ENCODE data around the gene MRPL3. TPM values are rescaled to one million over a fixed set of nuclear protein-coding genes. Genes with fewer than 3 reads are reported as not detected.

Gene MRPL3
- total RNA-seq (68.2 and 68.8 TPM in 2 replicates), polyA plus RNA-seq (47.8 and 49.6 TPM in 2 replicates), polyA minus RNA-seq (76.2 and 90.8 TPM in 2 replicates), Bru-seq, nascent RNA (percentile 92 among the genes with signal in this experiment), BruChase-seq, experiment 1, labeled RNA remaining after a 6-hour chase (percentile 78 among the genes with signal in this experiment), BruChase-seq, experiment 2, labeled RNA remaining after a 2-hour chase (percentile 76 among the genes with signal in this experiment)
- polyA plus RNA-seq (2011; cell fraction: cytosol; rRNA removed), result 94.5 and 106 TPM in 2 replicates
- polyA plus RNA-seq (2011; cell fraction: nucleus; rRNA removed), result 57.8 and 69.2 TPM in 2 replicates
- 43.7 and 84.1 TPM in 2 replicates for polyA plus RNA-seq (2012)
- polyA minus RNA-seq (2011; cell fraction: cytosol; rRNA and poly(A)+ RNA removed), result 82.7 TPM
- polyA minus RNA-seq (2011; cell fraction: nucleus; rRNA and poly(A)+ RNA removed), result 58.1 and 70.0 TPM in 2 replicates
- long read RNA-seq, transcript MRPL3-201 (10 exons, 1,706 nt), result major isoform, 167 of 195 reads
- long read RNA-seq, transcript MRPL3-209 (10 exons, 1,377 nt), result minor isoform, 6 of 195 reads
- long read RNA-seq, partial matches to known transcripts, result 5 of 195 reads
- long read RNA-seq, other reads (novel, unspliced or antisense), result 12 of 195 reads

DNA sequence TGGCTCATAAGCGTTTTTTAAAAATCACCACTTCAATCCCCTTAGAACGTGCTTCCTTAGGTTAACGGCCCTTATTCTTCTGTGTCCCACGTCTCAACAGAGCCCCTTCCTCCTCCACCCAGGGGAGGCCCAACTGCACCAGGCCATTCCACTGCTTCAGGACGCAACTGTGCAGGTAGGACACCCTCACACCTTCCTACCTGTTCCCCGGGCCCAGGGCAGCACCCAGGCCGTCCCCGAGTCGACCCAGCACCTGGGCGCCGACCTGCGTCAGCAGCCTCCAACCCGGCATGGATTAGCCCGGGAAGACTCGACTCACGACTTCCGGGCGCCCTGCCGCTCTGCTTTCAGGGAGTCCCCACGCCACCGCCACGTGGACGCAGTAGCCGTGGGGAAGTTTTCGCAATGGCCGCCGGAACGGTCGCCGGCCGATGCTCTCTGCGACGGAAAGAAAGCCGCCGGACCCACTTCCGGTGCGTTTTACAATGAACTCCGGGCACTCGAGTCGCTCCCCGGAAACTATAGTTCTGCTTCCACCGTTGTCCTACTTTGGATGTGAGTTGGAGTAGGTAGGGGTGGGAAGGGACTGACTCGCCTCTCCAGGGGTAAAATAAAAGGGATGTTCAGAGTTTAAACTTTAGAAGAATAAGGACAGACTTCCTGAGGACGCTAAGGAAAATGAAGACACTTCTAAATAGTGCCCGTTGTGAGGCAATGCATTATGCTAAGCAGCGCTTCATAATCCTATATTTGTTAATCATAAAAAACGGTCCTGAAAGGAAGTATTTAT lies at the start of gene MRPL3:
Gene MRPL3 (minus strand): TSS at position 442 of the 790 bp plus-strand sequence. CDS start 150 bp downstream, at position 292.
- Histone ChIP-seq H3K9me1 (replicated peaks; ENCODE audit: control insufficient read depth, extremely low read depth, insufficient read depth, low read length) (no peaks in the 10 kb centered on the region), H3K27me3 (ENCODE audit: control insufficient read depth in 2 of 2, insufficient read depth in 2 of 2, low read length in 2 of 2) (no peaks in the 10 kb centered on the region), H4K20me1 (replicated peaks; ENCODE audit: control insufficient read depth, extremely low read depth, insufficient read depth, low read length) (no peaks in the 10 kb centered on the region), H2AFZ (ENCODE audit: low read depth, low read length) (peak within 1 kb of the TSS; percentile 94), H3K9me3 (replicated peaks; ENCODE audit: control insufficient read depth, insufficient read depth, low read length) (no peaks in the 10 kb centered on the region), H3K4me3 (replicated peaks in 1 of 3; ENCODE audit: insufficient read depth in 1 of 3, low read depth in 1 of 3, low read length in 3 of 3) (peak within 1 kb of the TSS; percentile 65 to 85 (median 85)), H3K9ac (replicated peaks; ENCODE audit: extremely low read depth, insufficient read depth, low read length) (peak within 1 kb of the TSS; percentile 88), H3K4me2 (ENCODE audit: insufficient read depth, low read length) (peak within 1 kb of the TSS; percentile 95), H3K79me2 (ENCODE audit: control insufficient read depth, insufficient read depth, low read length) (peaks cover 38% of the 10 kb centered on the region), H3K27ac (ENCODE audit: insufficient read depth, low read depth, low read length) (peak within 1 kb of the TSS; percentile 62), H3K36me3 (ENCODE audit: control insufficient read depth in 2 of 2, extremely low read depth in 1 of 2, insufficient read depth in 2 of 2, low read length in 2 of 2) (peaks cover 1 to 9% of the 10 kb centered on the region in 2 experiments), H3K4me1 (ENCODE audit: control insufficient read depth, extremely low read depth, insufficient read depth, low read length) (peaks cover 32% of the 10 kb centered on the region)
- BruUV-seq (replicated peaks), result TSS peak; percentile 46
- TF ChIP-seq POLR2AphosphoS5 (IDR thresholded peaks at IDR 0.05; ENCODE audit: insufficient read depth, low read depth, low read length) (peak; percentile 84), GATA2 (IDR thresholded peaks at IDR 0.05; ENCODE audit: insufficient read depth, insufficient read length, low read depth, low read length) (no peak), MYC (IDR thresholded peaks at IDR 0.05; ENCODE audit: low read depth, low read length) (peak; percentile 92), FOS (IDR thresholded peaks at IDR 0.05; ENCODE audit: borderline replicate concordance, insufficient read depth, low read length) (peak; percentile 4), JUN (IDR thresholded peaks at IDR 0.05; ENCODE audit: borderline replicate concordance, insufficient read depth, insufficient read length, low read depth) (no peak), EZH2 (IDR thresholded peaks at IDR 0.05; ENCODE audit: borderline replicate concordance, low read depth, low read length, severe bottlenecking) (no peak), POLR2A (IDR thresholded peaks at IDR 0.05; ENCODE audit: low read depth, low read length) (peak; percentile 56)
- TF ChIP-seq, protein P1, sequence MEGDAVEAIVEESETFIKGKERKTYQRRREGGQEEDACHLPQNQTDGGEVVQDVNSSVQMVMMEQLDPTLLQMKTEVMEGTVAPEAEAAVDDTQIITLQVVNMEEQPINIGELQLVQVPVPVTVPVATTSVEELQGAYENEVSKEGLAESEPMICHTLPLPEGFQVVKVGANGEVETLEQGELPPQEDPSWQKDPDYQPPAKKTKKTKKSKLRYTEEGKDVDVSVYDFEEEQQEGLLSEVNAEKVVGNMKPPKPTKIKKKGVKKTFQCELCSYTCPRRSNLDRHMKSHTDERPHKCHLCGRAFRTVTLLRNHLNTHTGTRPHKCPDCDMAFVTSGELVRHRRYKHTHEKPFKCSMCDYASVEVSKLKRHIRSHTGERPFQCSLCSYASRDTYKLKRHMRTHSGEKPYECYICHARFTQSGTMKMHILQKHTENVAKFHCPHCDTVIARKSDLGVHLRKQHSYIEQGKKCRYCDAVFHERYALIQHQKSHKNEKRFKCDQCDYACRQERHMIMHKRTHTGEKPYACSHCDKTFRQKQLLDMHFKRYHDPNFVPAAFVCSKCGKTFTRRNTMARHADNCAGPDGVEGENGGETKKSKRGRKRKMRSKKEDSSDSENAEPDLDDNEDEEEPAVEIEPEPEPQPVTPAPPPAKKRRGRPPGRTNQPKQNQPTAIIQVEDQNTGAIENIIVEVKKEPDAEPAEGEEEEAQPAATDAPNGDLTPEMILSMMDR (IDR thresholded peaks at IDR 0.05; ENCODE audit: extremely low read depth in 1 of 2, insufficient read depth in 1 of 2, low read depth in 1 of 2, low read length in 2 of 2), result no peak
- TF ChIP-seq, protein P2, sequence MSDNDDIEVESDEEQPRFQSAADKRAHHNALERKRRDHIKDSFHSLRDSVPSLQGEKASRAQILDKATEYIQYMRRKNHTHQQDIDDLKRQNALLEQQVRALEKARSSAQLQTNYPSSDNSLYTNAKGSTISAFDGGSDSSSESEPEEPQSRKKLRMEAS (IDR thresholded peaks at IDR 0.05; ENCODE audit: insufficient read depth, insufficient read length), result peak; percentile 94
- FAIRE-seq (peak; percentile 69), DNase-seq (ENCODE audit: low read depth, low spot score) (peak; percentile 67)
- dilution Hi-C loops (cut with MboI; ENCODE audit: extremely low pct_ligation_motif_present, low sequenced_read_pairs), result no loop called here
- CTCF ChIA-PET, result interaction anchor here (1.4 kb wide), 1 partner anchor 24 kb away, joined by 4 read pairs; no protein-coding TSS in a partner anchor
- intact Hi-C loops (cut with micrococcal nuclease), result loop anchor here (1.0 to 5.0 kb wide), 4 partner anchors 100 to 476 kb away; partner anchors contain the start of genes ASTE1 and NEK11
- POLR2A ChIA-PET, result no interaction called here
